Right atrium auricular region (tissue), 2 donors: Measurements from ENCODE around the gene LYST. TPM values are rescaled to one million over a fixed set of nuclear protein-coding genes. Genes with fewer than 3 reads are reported as not detected.

ENCODE experiments used
- DNase-seq: peaks from one replicate; pipeline ENCODE4 v3.0.0-alpha.2; 2019; ENCODE audit warnings: low spot score
- H3K27ac ChIP-seq, 2 donors: fragments of 200-600 bp; sonication (generic); 1 replicate in 1 of 2; 2 replicates in 1 of 2; pipeline ENCODE4 v1.5.1; 2016 to 2019
- H3K27me3 ChIP-seq, 2 donors: fragments of 200-600 bp; sonication (generic); one replicate each; pipeline versions ENCODE4 v1.5.1 to v1.6.0; 2017 to 2019
- H3K36me3 ChIP-seq: fragments of 200-600 bp; sonication (generic); one replicate; pipeline ENCODE4 v1.5.1; 2016
- H3K4me1 ChIP-seq, 2 donors: fragments of 200-600 bp; sonication (generic); one replicate each; pipeline versions ENCODE4 v1.5.1 to v1.6.0; 2017 to 2019
- H3K4me3 ChIP-seq, 2 donors: fragments of 200-600 bp; sonication (generic); 1 replicate in 1 of 2; 2 replicates in 1 of 2; pipeline ENCODE4 v1.5.1; 2017 to 2019; ENCODE audit warnings: mild to moderate bottlenecking in 1 of 2, moderate library complexity in 1 of 2
- H3K9me3 ChIP-seq, 2 donors: fragments of 200-600 bp; sonication (generic); one replicate each; pipeline ENCODE4 v1.5.1; 2019
- total RNA-seq, 2 donors: library from RNA; depleted of rRNA; stranded (reverse); fragments of >200 nt; gene quantifications; one replicate each; pipeline ENCODE4 v1.1.0, GENCODE V29; 2016
- TF ChIP-seq, protein P1 (sequence below), 2 donors: fragments of 200-600 bp; sonication (generic); IDR thresholded peaks; one replicate each; pipeline ENCODE4 v1.5.1; 2019; ENCODE audit warnings: antibody characterized with exemption in 2 of 2

The LYST gene
- total RNA-seq, 2 donors from 2014 or later = 7.3 to 13.0 TPM

DNA sequence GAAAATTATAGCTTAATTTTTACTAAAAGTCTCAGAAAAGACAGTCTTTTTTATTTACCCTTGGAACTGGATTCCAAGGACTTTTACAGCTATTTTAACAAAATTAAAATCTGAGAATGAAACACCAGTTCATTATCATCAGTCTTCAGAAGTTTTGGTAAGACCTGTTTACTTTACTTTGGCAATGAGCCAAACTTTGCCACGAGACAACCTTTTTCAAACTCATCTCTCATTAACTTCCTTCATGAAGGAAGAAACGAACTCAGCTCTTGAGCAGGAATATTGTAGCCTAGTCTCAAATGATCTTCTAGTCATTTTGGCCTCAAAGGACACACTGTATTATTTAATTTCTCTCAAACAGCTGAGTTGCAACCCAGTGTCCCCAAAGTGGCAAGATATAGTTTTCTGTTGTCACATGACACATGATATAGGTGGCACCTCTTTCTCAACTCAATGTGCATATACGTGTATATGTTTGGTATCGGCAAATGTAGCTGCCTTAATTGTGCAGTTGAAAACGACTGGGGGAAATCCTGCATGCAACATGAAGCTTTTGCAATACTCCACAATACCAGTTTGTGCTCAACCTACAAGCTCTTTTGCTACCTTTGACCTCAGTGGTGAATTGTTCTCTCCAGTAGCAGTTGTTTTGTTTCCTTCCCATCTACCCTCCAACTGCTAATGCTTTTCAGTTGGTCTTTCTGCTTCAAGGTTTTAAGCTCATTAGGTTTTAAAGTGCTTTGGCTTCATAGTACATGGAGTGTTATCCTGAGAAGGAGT is 208.8 kb downstream of the LYST start:
- Histone ChIP-seq H3K27me3 (peaks cover 0 to 2% of the 10 kb centered on the region in 2 donors), H3K4me1 (no peaks in the 10 kb centered on the region), H3K9me3 (peaks cover 0 to 7% of the 10 kb centered on the region in 2 donors), H3K36me3 (peaks cover 9% of the 10 kb centered on the region), H3K27ac (no peak overlapping the region), H3K4me3 (no peak overlapping the region)
- no peak for DNase-seq
- TF ChIP-seq, protein P1, sequence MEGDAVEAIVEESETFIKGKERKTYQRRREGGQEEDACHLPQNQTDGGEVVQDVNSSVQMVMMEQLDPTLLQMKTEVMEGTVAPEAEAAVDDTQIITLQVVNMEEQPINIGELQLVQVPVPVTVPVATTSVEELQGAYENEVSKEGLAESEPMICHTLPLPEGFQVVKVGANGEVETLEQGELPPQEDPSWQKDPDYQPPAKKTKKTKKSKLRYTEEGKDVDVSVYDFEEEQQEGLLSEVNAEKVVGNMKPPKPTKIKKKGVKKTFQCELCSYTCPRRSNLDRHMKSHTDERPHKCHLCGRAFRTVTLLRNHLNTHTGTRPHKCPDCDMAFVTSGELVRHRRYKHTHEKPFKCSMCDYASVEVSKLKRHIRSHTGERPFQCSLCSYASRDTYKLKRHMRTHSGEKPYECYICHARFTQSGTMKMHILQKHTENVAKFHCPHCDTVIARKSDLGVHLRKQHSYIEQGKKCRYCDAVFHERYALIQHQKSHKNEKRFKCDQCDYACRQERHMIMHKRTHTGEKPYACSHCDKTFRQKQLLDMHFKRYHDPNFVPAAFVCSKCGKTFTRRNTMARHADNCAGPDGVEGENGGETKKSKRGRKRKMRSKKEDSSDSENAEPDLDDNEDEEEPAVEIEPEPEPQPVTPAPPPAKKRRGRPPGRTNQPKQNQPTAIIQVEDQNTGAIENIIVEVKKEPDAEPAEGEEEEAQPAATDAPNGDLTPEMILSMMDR (IDR thresholded peaks at IDR 0.05) = no peak

DNA sequence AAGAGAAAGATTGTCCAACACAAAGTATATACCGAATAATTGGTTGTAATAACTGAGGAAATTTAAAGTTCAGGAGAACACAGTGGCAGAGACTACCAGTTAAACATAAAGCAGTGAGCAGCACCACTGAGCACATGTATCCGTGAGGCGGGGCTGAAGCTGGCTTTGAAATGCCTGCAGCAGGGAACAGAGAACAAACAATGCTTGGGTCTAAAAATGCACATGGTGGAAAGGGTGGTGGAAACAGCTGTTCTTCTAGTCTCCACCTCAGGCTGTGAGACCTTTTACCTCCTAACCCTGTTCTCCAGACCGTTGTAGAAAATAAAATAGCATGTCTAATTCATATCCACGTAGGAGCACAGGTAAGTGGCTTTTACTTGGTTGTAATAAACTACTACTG is 209.4 kb downstream of the LYST start:
- Histone ChIP-seq H3K9me3 (peaks cover 0 to 7% of the 10 kb centered on the region in 2 donors), H3K27me3 (peaks cover 2 to 8% of the 10 kb centered on the region in 2 donors), H3K4me3 (no peak overlapping the region), H3K27ac (no peak overlapping the region), H3K36me3 (peaks cover 9% of the 10 kb centered on the region), H3K4me1 (no peaks in the 10 kb centered on the region)
- TF ChIP-seq, protein P1 (IDR thresholded peaks at IDR 0.05) = no peak
- no peak for DNase-seq

DNA sequence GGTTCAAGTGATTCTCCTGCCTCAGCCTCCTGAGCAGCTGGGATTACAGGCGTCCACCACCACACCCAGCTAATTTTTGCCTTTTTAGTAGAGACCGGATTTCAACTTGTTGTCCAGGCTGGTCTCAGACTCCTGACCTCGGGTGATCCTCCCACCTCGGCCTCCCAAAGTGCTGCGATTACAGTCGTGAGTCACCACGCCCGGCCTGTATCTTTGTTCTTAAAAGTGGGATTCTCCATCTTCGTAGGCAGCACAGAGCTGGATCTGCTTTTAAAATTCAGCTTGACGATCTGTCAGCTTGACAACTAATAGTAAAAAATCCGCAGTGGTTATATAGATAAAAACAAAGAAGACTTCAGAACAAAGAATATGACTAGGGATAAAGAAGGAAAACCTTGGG is 214.3 kb downstream of the LYST start:
- H3K27me3 ChIP-seq = peaks cover 25 to 26% of the 10 kb centered on the region in 2 donors
- peaks cover 0 to 25% of the 10 kb centered on the region in 2 donors for H3K4me1 ChIP-seq
- H3K27ac ChIP-seq = no peak overlapping the region
- no peaks in the 10 kb centered on the region for H3K36me3 ChIP-seq
- DNase-seq = no peak
- peaks cover 0 to 7% of the 10 kb centered on the region in 2 donors for H3K9me3 ChIP-seq
- TF ChIP-seq, protein P1 (IDR thresholded peaks at IDR 0.05) = no peak
- H3K4me3 ChIP-seq = no peak overlapping the region

DNA sequence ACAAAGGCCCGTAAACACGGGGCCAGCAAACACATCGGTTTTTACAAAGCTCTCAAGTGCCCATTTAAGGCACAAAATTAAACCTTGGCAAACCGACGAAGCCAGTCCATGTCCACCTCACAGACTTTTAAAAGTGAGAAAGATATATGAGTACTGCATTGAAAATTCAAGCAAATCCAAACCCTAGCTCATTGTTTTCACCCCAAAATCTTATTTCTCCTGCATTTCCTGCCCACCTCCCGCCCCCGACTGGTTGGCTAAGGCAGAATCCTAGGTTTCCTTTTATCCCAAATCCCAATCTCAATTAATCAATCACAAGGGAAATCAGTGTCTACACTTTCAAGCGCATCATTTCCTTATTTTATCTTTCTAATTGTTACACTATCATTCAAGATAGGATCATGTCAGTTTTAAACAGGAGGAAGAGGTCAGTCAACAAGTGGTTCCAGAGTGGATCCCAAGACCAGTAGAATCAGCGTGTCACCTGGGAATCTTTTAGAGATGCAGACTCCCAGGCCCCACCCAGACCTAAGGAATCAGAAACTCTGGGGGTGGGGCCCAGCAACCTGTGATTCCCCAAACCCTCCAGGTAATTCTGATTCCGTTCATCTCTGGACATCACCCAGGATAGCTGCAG is 215.4 kb downstream of the LYST start:
- no peak for DNase-seq
- Histone ChIP-seq H3K4me1 (peaks cover 0 to 25% of the 10 kb centered on the region in 2 donors), H3K36me3 (no peaks in the 10 kb centered on the region), H3K27me3 (peaks cover 25 to 26% of the 10 kb centered on the region in 2 donors), H3K9me3 (peaks cover 0 to 7% of the 10 kb centered on the region in 2 donors), H3K27ac (no peak overlapping the region), H3K4me3 (no peak overlapping the region)
- TF ChIP-seq, protein P1 (IDR thresholded peaks at IDR 0.05) = no peak

DNA sequence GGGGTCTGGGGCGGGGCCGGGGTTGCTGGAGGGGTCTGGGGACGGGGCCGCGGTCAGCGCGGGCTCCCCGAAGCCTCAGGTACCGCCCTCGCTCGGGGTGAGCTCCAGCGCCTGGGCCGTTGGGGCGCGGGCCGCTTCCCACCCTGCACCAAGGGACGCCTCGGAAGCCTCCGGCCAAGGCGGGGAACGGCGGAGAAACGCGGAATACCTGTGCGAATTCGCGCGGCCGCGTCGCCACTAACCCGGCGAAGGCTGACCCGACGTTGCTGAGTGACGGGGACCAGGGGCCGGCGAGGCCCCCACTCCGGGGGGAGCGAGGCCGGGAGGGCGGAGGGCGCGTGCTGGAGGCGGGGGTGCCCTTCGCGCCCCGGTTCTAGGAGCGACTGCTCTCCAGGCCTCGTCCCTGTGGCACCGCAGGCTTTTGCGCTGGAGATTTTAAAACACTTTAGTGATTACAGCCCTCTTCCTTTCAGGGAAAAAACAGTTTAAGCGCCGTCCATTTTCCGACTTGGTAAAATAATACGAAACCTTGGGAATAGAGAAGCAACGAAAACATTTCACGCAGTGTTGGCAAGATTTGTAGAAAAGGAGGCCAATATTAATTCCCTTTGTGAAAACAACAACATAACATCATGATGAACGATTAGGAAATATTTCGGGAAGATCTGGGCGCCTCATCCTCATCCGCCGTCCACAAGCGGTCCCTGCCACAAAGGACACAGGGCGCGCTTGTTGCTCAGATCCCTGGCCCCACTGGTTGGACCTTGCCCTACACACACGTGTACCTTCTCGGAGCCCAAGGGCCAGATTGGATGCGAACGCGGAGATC is 216.2 kb downstream of the LYST start:
- DNase-seq = peak; percentile 46
- H3K4me3 ChIP-seq = peak overlapping the region; percentile 19 to 55
- no peak overlapping the region for H3K27ac ChIP-seq
- peaks cover 0 to 25% of the 10 kb centered on the region in 2 donors for H3K4me1 ChIP-seq
- H3K27me3 ChIP-seq = peaks cover 25 to 26% of the 10 kb centered on the region in 2 donors
- H3K9me3 ChIP-seq = peaks cover 0 to 7% of the 10 kb centered on the region in 2 donors
- TF ChIP-seq, protein P1 (IDR thresholded peaks at IDR 0.05) = no peak
- H3K36me3 ChIP-seq = no peaks in the 10 kb centered on the region
